ENCODE results near the gene IRS1. TPM values are rescaled to one million over a fixed set of nuclear protein-coding genes. Genes with fewer than 3 reads are reported as not detected.
A peak's percentile ranks its signal among the peaks of the same experiment; 100 is the strongest.

Gene IRS1
- polyA plus RNA-seq, 3 donors, result 10.5 to 12.1 (median 11.3) TPM

GRCh38 chr2:226829721-226830631 is 30.4 kb upstream of the IRS1 start:
- DNase-seq (ENCODE audit: low read depth in 3 of 3, low spot score in 2 of 3), result no peak

- no peak for DNase-seq (ENCODE audit: low read depth in 3 of 3, low spot score in 2 of 3)
These were observed 28.6 kb upstream of the IRS1 start for GRCh38 chr2:226828191-226828590.

- no peak for DNase-seq (ENCODE audit: low read depth in 3 of 3, low spot score in 2 of 3)
These were observed 25.4 kb upstream of the IRS1 start for GRCh38 chr2:226825056-226825455.

GRCh38 chr2:226818930-226819329 is 19.3 kb upstream of the IRS1 start:
- DNase-seq (ENCODE audit: low read depth in 3 of 3, low spot score in 2 of 3), result no peak

- no peak for DNase-seq (ENCODE audit: low read depth in 3 of 3, low spot score in 2 of 3)
These were observed 13.6 kb upstream of the IRS1 start for GRCh38 chr2:226813148-226813701.

GRCh38 chr2:226803410-226803809 is 3.8 kb upstream of the IRS1 start:
- DNase-seq (ENCODE audit: low read depth in 3 of 3, low spot score in 2 of 3), result no peak

- DNase-seq (ENCODE audit: low read depth in 3 of 3, low spot score in 2 of 3), result no peak
These were observed 3.0 kb upstream of the IRS1 start for GRCh38 chr2:226802573-226802972.

- DNase-seq (ENCODE audit: low read depth in 3 of 3, low spot score in 2 of 3), result peak in 1 of 3 donors; percentile 80
These were observed 1.5 kb upstream of the IRS1 start for GRCh38 chr2:226800941-226801784.

- DNase-seq (ENCODE audit: low read depth in 3 of 3, low spot score in 2 of 3), result no peak
These were observed 638 bp upstream of the IRS1 start for GRCh38 chr2:226799976-226800940.

- DNase-seq (ENCODE audit: low read depth in 3 of 3, low spot score in 2 of 3), result no peak
These were observed 1.0 kb downstream of the IRS1 start for GRCh38 chr2:226798422-226799210.

- DNase-seq (ENCODE audit: low read depth in 3 of 3, low spot score in 2 of 3), result no peak
These were observed 1.6 kb downstream of the IRS1 start for GRCh38 chr2:226797989-226798421.

- DNase-seq (ENCODE audit: low read depth in 3 of 3, low spot score in 2 of 3), result no peak
These were observed 2.2 kb downstream of the IRS1 start for GRCh38 chr2:226797289-226797988.

GRCh38 chr2:226796840-226797288 is 2.8 kb downstream of the IRS1 start:
- no peak for DNase-seq (ENCODE audit: low read depth in 3 of 3, low spot score in 2 of 3)

GRCh38 chr2:226796012-226796839 is 3.4 kb downstream of the IRS1 start:
- no peak for DNase-seq (ENCODE audit: low read depth in 3 of 3, low spot score in 2 of 3)

- no peak for DNase-seq (ENCODE audit: low read depth in 3 of 3, low spot score in 2 of 3)
These were observed 4.2 kb downstream of the IRS1 start for GRCh38 chr2:226795281-226796011.

- DNase-seq (ENCODE audit: low read depth in 3 of 3, low spot score in 2 of 3), result no peak
These were observed 4.9 kb downstream of the IRS1 start for GRCh38 chr2:226794751-226795171.

GRCh38 chr2:226794196-226794661 is 5.4 kb downstream of the IRS1 start:
- no peak for DNase-seq (ENCODE audit: low read depth in 3 of 3, low spot score in 2 of 3)

Measured in right renal cortex interstitium (tissue), 3 donors.